NCI-H1436 treated with DMSO at 0.1 percent for 48 hours (cell line): ENCODE measurements around the gene SLC22A7.

Experiments
- DNase-seq: peaks from one replicate; lab custom pipeline; 2025; lab: John Stamatoyannopoulos, UW

SLC22A7 gene

GRCh38 chr6:43265564-43265963 lies 32.5 kb upstream of the SLC22A7 start:
- no peak for DNase-seq

- DNase-seq: no peak
These were observed 30.3 kb upstream of the SLC22A7 start for GRCh38 chr6:43267619-43268354.

DNA sequence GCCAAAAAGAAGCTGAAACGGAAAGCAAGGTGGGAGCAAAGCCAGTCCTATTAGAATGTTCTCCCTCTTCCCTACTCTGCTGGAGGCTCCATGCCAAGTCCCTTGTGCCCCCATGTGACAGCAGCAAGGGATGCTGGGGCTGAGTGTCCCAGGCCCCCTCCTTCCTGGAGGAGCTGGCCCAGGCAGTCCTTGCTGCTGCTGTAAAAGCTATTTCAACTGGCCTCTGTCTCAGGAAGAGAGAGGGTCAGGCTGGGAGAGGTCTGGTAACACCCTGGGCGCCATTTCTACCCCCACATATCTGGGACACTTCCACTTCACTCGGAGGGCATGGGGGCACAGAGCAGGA lies 29.7 kb upstream of the SLC22A7 start:
- DNase-seq: no peak

- DNase-seq: no peak
These were observed 29.2 kb upstream of the SLC22A7 start for GRCh38 chr6:43268782-43269272.

GRCh38 chr6:43269273-43270007 lies 28.6 kb upstream of the SLC22A7 start:
- no peak for DNase-seq

DNA sequence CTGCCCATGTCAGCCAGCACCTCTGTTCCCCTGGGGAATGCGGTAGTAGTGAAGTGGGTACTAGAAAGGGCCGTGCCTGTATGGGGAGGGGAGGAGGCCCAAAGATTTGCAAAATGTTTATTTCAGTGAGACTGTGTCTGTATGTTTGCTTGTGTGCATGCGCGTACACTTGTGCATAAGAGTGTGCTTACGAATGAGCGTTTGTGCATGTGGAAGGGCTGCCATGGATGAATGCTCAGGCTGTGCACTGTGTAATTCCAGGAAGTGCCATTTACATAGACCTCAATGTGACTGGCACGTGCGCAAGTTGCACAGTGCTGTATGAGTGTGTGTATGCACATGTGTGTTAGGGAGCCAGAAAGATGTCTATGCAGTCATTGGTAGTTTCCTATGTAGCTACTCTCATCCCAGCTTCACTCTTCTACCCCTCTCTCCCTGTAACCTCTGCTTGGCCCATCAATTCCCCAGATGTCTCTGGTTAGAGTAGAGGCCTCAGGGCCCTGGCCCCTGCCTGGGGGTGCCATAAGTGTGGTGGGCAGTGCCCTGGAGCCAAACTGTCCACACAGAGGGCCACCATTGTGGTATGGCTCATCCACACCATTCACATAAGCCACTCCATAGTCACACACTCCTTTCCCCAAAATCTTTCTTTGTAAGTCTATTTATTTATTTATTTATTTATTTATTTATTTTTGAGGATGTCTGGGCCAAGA lies 26.8 kb upstream of the SLC22A7 start:
- no peak for DNase-seq

DNA sequence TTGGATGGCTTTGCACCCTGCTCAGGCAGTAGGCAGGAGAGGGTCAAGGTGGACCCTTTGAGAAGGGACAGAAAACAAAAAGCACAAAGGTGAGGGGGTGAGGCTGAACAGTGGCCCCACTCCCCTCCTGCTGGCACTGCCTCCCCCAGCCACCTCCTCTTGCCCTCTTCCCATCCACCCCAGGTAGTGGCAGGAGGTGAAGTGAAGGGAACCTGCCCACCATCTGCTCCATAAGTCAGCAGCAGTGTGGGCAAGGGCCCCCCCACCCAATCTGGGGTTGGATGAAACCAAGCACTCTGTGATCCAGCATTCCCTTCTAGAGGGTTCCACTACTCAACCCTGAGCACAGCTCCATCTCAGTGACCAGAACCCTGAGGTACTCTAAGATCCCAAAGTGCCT lies 26.1 kb upstream of the SLC22A7 start:
- no peak for DNase-seq

DNA sequence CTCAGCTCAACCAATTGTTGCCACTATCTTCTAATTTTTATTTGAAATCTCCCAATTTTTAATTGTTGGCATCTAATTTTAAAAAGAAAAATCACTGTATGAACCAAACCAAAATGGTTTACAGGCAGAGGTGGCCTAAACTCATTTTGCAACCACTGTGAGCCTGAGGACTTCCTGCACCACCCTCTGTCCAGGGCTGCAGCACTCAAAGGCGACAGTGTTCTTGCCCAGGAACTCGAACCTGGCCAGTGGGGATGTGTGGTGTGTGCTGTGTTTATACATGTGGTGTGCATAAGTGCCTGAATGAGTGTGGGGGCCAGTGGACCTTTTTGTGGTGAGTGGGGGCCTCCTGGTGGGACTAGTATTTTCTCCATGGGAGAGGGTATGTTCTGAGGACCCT lies 24.4 kb upstream of the SLC22A7 start:
- no peak for DNase-seq

DNA sequence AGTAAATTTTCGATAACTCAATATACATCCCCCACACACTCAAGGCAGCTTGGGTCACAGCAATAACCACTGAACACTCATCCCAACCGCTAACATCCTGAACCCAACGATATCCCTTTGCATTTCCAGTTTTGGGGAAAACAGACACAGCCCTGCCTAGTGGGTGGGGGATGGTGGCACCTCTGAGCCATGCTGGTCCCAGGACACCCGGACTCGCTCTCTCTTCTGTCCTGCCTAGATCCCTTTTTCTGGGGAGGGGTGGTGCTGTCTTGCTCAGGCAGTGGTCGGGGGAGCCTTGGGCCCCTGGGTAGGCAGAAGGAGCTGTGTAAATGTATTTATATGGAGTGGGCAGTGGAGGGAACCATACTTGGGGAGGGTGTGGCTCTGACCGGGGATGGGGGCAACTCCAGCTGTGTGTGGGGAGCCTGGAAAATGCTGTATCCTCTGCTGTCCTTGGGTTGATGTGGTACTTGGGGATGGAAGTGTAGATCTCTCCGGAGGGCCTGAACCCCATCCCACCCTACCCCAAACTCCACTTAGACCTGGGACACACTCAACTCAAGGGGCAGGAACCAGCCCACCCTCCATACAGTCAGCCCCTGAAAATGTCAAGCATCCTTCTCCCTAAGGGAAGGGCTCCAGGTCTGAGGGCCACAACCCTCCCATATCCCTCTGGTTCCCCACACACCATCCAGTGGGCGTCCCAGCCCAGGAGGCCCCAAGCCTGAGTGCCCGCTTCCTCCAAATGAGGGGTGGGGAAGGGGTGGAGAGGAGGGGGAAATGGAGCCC lies 23.7 kb upstream of the SLC22A7 start:
- no peak for DNase-seq

- DNase-seq: no peak
These were observed 23.0 kb upstream of the SLC22A7 start for GRCh38 chr6:43274916-43275597.

DNA sequence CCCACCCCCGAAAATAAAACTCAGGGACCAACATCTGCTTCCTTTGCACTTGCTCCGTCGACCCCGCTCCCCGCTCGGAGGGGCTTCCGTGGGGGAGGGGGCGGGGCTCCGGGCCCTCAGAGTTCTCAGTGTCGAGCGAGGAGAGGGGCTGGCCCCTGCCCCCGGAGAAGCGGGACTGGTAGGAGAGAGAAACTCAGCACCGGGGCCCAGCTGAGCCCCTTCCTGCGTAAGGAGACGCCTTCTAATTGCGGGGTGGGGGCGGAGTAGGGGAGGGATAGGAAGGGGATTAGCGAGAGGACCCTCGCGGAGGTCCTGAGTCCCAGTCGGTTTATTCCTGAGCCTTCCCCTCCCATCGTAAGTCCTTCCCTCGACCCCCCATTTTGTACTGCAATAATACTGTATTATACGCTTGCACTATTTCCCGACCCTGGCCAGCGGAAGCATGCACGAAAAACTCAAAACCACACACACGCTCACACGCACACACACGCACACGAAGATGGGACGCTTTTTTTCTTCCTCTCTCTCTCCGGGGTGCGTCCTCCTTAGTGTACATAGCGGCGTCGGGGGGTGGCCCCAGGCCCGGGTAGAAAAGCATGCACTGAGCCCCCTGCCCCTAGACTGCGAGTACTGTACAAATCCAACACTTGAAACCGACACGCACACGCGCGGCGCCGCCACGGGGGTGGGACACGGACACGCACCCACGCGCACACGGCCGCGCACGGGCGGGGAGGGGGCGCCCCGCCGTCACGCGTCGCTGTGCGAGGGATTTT lies 22.1 kb upstream of the SLC22A7 start:
- no peak for DNase-seq

DNA sequence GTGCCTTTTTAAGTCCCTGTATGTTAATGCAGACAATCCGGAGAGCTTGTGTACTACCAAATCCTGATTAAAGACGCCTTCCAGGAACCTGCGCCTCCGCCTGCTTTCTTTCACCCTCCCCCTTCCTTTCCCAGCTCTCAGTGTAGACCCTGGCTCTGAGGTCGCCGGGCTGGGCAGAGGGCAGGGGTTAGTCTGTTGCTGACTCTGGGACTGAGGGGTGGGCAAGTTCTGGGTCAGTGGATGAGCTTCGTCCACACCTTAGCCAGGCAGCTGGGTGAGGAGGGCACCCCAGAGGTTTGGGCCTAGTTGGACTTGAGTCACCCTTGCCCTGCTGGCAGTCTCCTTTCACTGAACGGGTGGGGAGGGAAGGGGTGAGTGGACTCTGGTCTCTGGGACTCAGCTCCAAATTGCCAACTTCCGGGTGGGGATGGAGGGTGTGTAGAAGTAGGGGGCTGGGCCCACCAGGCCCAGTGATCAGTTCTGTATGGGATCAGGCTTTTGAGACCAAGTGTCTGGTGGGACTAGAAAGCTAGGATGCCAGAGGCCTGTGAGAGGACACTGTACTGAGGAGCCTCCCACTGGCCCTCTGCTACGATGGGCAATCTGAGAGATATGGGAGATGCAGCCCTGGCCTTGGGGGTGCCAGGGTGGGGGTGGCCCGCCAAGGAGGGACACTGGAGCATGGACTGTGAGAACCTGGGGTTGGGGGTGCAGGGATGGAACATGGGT lies 21.3 kb upstream of the SLC22A7 start:
- no peak for DNase-seq

- DNase-seq: no peak
These were observed 20.8 kb upstream of the SLC22A7 start for GRCh38 chr6:43277306-43277642.

DNA sequence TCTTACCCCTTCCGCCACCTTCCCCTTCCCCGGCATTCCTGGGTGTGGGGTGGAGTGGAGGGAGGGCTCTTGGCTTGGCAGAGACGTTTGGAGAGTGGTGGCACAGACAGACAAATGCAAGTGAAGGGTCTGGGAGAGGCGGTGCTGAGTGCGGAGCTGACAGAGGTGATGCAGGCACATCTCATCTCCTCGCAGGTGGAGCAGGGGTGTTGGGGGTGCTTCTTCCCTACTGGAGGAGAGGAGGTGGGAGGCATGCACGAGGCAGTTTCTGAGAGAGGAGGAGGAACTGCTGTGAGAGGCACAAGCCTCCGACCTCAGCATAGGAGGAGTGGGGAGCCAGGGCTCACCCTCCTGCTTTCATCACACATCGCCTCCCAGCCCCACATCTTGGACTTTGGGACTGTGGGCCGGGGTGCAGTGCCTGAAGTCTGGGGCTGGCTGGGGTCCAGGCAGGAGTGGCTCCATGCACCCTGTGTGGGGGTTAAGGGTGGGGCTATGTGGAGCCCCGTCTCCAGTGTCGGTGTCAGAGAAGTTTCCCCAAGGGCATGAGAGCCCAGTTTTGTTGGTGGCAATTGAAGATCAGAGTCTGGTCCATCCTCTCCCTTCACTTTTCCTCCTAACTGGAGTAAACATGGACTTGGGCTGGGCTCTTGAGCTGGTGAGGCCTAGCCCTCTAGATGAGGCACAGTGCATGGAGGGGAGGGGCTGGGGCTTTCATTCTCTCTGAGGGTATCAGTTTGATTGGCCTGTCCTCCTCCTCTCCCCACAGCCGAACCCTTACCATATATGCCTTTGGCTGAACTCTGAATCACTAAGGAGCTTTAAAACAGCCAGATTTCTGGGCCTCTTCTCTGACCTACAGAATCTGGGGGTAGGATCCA lies 20.2 kb upstream of the SLC22A7 start:
- DNase-seq: no peak

DNA sequence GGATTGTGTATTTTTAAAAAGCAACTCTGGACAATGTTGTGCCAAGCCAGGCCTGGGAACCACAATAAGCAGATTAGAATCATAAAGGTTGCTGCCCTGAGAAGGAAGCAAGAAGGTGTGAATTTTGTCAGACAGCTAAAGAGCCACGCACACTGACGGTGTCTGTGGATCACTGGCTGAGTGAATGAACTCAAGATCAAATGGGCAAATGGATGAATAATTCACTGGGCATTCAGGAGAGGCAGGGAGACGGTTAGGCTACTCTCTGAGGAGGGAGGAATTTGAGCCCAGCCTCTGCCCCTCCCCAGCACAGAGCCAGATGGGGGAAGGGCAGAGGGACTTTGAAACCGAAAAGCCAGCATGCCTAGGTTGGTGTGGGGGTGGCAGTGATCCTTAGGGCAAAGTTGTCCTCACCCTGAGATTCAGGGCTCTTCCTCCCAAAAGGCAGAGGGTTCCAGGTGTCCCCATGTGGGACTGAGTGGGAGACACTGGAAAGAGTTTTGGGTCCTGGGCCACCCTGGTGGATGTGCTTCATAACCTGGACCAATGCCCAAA lies 19.5 kb upstream of the SLC22A7 start:
- no peak for DNase-seq

DNA sequence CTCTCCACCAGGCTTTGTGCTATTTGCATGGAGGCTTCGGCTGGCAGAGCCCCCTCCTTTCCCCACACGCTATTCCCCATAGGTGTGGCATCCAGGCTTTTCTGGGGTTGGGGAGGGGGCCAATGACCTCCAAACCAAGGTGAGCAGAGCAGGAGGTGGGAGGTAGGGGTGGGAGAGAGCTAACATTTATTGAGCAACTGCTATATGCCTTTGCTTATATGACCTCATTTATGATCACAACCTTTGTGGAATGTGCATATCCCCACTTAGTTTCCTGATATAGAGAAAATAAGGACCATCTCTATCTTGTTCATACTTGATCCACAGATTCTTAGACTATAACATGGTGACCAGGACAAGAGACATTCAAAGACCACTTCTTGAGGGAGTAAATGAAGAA lies 17.8 kb upstream of the SLC22A7 start:
- DNase-seq: no peak

DNA sequence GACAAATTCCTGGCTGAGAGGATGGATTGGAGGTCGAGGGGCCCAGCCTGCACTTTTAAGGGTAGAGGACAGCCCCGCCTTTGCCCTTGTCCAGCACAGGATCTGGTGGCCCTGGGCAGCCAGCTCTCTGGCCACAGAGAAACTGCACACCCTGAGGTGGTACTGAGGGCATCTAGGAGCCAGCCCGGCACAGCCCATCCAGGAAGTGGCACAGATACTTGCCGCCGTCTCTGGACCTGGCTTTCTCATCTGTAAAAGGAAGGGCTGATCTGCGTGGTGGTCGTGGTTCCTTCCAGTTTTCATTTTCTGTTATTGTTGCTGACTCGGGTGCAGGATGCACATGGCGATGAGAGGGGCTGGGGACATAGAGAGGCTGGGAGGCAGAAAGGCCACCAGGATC lies 16.0 kb upstream of the SLC22A7 start:
- no peak for DNase-seq

DNA sequence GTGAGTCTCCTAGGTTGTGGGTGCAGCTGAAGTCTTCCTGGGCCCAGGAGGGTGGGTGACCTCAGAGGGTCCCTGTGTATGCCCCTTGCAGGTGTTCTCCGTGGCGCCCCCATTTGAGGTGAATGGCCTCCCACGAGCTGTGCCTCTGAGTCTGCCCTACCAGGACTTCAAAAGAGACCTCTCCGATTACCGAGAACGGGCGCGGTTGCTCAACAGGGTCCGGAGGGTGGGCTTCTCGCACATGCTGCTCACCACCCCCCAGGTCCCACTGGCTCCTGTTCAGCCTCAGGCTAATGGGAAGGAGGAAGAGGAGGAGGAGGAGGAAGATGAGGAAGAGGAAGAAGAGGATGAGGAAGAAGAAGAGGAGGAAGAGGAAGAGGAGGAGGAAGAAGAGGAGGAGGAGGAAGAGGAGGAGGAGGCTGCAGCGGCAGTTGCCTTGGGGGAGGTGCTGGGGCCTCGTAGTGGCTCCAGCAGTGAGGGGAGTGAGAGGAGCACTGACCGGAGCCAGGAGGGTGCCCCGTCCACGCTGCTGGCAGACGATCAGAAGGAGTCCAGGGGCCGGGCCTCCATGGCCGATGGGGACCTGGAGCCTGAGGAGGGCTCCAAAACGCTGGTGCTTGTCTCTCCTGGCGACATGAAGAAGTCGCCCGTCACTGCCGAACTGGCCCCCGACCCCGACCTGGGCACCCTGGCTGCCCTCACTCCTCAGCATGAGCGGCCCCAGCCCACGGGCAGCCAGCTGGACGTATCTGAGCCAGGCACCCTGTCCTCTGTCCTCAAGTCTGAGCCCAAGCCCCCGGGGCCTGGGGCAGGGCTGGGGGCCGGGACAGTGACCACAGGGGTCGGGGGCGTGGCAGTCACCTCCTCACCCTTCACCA lies 15.2 kb upstream of the SLC22A7 start:
- DNase-seq: no peak
